ENCODE measurements around the gene FRMD3.

The FRMD3 gene

DNA sequence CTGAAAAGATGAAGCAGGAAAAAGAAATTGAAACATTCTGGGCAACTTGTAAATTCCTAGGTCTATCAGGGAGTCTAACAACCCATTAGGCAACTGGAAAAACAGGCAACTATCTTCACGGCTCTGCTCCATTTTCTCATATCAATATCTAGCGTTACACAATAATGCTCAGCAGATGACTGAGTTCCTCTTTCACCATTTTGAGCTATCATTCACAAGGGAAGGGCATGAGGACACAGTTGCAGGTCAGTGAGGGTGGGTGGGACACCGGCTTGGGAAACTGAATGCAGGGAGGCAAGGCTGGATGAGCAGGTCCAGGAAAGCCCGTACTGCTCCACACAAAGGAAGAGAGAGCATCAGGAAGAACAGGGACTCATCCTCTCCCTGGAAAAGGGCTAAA, 67.0 kb downstream of the FRMD3 start:
- DNase-seq = no peak

DNA sequence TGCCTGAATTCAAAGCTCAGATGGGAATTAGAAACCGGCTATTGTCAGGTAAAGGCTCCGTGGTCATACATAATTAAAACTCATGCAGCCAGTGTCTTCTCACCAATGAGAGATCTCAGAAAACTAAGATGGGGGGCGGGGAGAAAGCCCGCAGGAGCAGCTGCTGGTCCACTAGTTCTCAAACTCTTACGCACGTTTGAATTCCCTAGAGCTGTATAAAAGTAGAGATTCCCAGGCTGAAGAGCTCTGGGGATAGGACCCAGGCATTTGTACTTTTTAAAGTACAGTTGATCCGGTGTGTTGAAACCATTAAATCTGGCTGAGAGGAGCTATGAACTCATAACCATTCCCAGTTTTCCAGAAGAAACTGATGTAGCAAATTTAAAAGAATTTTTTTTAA, 68.5 kb downstream of the FRMD3 start:
- no peak for DNase-seq

DNA sequence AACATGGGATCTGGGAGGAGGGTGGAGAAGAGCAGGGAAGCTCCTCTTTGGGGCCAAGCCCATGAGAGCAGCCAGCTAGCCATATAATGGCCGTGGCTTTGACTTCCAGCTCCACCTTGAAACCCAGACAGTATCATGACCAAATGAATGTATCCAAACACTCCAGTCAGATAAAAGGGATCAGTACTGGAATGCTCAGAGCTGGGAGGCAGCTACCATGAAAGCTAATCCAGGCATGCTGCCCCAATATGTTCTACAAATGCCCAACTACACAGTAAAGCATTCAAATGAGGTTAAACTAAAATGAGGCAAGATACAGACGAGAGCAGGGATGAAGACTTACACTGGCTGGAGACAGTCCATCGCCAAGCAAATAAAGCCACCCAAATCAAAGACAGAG, 69.4 kb downstream of the FRMD3 start:
- no peak for DNase-seq

DNA sequence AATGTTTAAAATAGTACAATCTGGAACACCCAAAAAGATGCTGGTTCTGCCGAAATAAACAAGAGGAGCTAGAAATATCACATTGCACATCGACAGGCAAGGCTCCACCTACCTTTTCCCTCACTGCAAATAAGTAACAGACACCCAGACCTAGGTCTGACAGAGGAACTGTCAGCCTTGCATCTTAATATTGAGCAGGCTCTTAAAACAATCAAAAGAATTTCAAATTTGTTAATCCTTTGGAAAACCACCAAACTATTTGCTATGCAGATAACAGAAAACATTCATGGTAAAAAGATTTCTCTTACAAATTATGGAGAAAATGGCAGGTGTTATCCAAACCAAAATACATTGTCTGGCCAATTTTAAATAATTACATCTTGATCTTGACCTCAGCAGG, 71.3 kb downstream of the FRMD3 start:
- no peak for DNase-seq

DNA sequence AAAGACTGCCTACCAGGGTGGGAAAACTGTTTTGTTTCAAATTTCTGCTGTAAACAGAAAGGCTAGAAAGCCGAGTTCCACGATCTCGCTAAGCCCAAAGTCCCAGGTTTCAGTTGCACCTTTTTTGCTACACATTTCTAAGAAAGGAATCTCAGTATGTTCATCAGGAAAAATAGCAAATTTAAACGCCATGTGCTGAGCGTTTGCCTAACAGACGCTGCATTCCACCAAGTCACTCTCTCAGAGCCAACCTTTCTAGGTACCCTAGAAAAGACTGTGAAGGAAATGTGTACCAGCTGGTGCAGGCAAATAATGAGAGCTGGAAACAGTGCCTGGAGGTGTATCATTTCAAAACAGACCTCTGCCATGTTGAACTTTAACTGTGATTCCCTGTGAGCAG, 71.8 kb downstream of the FRMD3 start:
- DNase-seq = no peak

DNA sequence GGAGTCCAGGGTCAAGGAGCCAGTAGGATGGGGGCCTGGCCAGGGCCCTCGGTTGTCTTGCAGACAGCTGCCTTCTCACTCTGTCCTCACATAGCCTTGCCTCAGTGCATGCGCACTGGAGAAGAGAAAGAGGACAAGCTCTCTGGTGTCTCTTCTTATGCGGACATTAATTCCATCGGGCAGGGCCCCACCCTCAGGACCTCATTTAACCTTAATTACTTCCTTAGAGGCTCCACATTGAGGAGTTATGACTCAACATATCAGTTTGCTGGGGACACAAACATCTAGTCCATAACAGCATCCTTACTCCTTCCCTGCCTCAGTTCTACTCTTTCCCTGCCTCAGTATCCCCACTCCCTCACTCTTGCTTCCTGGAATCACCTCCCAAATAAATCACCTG, 78.4 kb downstream of the FRMD3 start:
- DNase-seq = no peak

DNA sequence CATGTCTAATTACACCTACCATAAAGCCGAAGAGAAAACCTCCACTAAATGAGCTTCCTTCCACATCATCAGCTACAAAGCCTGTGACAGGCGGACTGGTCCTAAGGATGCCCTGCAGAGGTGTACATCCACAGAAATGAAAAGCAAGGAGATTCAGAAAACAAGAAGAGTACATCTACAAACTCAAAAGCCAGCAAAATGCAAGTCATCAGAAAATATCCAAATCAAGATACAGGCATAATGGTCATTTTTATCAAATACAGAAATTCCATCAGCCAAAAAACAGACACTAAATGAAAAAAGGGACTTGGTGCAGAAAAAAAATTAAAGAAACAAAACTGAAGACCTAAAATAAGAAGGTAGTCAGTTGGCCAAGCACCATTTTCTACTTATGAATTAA, 79.7 kb downstream of the FRMD3 start:
- no peak for DNase-seq

DNA sequence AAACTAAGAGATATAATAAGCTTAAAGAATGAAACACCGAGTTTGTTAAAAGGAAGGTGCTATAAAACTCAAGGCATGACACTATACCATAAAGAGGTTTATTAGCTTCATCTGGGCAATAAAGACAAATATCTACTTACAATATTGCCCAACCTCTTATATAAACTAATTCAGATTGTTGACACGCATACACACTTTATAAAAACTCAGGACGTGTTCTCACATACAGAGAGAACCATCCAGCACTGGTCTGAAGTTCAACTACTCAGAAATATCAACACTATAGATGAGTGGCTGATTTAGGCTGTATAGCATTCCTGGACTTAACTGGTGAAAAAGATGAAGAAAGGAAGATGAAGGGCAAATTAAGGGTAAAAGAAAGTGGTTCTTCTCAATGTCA, 81.2 kb downstream of the FRMD3 start:
- no peak for DNase-seq

DNA sequence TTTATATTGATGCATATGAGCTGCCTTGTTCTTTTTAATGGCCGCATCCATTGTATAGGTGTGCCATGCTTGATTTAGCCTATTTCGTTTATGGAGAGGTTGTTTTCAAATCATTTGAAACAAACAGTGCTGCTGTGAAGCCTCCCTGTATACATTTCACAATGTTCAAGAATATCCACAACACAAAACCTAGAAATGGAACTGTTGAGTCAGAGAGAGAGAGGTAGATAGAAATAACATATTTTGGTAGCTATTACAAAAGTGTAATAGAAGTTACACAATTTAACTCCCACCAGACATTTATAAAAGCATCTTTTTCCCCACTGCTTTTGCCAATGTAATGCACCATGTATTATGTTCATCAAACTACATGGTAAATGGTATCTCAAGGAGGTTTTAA, 82.0 kb downstream of the FRMD3 start:
- DNase-seq = no peak

DNA sequence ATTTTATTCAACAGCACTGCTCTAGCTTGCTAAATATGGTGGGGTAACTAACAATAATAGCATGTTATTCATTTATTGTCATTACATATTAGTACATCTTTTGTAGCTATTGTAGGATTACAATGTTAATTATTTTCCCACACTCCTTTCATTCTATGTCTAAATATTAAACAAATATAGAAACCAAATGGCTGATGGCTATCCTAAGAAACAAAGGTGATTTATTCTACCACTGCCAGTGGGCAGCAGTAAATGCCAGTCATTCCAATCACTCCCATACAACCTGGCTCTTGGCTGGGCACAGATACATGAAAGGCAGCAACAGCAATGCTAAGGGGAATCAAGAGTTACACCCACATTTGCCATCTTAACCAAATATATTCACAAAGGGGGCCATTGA, 84.1 kb downstream of the FRMD3 start:
- DNase-seq = no peak

DNA sequence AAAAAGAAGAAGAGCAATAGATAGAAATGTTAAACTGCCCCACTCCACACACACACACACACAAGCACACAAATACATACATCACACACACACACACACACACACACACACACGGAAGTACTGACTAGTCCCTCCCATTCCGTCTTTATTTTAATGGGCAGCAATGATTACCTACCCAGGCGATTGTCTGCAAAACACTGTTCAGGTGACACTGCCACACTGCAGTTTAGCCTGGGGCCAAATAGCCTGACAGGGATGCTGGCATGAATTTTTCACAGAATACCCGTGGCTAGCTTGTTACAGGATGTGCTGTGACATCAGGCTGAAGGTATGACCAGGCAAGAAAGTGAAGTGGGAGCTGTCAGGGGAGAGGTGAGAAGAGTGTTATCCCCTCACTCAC, 86.9 kb downstream of the FRMD3 start:
- no peak for DNase-seq

DNA sequence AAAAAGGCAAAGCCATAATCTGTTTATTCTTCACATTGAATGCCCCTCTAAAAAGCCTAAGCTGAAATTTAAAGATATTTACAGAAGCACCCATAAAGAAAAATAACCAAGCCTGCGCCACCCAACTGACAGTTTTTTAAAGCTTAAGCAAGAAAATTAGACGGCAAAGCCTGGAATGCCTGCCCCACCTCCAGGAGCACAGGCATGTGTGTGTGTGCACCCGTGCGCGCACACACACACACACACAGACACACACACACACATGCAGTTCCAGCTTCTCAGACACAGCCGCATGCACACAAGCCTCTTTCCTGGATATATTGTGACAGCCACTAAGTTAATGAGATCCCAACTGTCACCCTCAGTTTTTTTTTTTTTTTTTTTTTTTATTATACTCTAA, 88.2 kb downstream of the FRMD3 start:
- DNase-seq = no peak

DNA sequence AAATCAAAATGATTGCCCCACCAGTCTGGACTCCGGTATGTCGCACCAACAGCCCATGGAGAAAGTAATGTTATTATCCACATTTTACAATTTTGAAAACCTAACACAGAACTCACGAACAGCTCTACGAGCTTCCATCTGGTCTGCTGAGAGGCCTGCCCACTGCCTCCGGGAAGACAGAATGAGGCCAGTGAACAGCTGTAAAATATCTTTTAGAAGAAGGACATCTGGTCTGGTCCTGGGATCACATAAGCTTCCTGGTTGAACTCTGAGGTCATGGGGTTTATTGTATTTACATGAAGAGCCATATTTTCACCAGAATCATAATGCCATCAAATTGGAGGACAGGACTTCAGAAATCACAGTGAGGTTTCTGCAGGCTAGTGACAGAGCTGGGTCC, 89.0 kb downstream of the FRMD3 start:
- no peak for DNase-seq

DNA sequence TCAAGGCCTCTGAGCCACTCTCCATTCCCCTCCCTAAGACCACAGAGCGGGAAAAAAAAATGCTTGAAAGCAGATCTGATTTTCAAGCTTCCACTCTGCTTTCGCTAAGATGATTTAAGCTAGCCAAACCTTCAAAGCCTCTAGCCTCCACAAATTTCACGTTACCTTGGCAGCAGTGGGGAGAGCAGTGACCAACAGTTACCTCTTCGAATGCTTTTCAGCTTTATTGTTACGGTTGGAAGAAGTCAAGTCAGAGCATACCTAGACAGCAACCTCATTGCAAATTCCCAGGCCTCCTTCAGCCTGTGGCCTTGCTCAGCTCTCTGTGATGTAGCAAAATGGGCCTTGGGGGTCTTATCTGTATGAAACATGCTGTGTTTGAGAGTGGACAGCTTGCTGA, 89.6 kb downstream of the FRMD3 start:
- no peak for DNase-seq

DNA sequence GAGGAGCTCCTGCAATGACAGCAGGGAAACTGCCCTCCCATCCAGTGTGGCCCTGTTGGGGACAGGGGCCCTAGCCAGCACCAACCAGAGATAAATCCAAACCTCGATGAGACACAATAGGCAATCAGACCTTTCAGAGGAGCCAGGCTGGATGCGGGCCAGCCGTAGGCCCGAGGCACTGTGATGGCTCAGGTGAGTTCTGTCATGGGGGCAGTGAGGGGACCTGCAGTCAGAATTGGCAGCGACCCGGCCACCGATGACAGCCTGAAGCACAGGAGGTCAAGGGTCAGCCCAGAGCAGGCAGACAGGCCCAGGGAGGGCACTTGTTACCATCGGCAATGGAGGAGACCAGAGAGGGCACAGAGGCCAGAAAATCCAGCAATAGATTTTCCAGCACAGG, 90.8 kb downstream of the FRMD3 start:
- no peak for DNase-seq

DNA sequence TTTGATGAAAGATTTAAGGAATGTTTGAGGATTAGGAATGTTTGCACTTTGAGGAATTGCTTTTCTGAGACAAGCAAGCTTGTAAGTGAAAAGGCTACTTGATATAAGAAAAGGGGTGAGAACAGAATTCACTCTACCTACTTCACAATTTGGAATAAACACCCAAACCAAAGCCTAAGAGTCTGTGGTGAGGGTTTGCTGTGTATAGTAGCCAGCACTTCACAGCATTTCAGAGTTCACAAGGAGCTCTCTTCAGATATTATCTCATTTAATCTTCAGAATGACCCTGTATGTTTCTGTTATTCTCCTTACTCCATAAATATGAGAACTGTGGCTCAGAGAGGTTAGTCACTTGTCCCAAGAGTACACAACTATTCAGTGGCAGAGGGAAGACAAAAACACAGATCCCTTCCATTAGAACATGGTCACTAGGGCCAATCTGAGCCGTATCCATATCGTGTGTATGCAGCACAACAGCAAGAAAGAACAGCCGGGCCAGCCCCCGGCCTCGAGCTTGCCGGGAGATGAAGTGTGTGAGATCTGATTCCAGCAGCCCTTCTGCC, 92.4 kb downstream of the FRMD3 start:
- DNase-seq = no peak

DNA sequence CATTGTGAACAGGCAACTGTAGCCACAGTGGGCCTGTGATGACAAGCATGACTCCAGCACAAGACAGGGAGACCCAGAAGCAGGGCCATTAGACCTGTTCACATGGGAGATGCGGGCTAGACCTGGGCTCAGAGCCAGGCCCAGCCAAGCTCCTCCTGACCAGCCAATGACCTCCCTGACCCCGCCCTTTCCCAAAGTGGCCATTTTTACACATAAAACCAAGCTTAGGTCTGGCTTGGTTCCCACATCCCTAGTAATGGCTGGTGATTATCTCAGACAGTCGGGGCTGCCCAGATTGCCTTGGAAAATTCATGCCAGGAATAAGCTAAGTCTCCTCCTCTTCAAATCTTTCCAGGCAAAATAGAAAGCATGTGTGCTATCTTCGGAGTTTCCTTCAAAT, 94.1 kb downstream of the FRMD3 start:
- no peak for DNase-seq

DNA sequence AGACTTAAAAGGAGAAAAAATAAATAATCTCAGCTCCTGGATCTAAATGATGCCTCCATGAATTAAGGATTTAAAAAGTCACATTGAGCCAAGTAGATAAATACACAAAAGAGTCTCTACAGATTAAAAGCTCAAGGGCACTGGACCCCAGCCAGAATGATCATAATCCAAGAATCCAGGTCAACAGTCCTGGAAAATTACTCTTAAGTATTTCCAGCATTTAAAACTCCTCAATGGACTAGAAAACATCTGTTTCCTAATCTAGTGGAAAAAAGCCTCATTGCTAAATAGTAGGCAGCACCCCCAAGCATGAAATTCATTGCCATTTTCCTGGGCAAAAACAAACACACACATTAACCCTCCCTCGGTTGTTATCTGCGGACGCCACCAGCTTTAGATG, 96.8 kb downstream of the FRMD3 start:
- DNase-seq = no peak

DNA sequence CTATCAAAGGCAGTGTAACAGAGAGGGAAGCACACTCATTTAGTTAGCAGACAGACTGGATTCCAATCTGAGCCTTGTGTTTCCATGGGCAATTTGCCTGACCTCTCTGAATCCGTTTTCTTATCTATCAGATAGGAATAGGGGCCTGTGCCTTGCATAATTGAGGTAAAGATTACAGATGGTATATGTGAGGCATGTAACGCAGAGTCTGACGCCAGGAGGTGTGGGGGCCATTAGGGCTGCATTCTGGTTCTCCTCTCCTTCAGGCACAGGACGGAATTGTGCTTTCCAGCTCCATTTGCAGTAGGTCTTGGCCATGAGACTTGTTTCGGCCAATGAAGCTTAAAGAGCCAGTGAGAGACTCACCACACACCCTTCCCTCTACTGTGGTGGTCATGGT, 97.6 kb downstream of the FRMD3 start:
- DNase-seq = no peak

DNA sequence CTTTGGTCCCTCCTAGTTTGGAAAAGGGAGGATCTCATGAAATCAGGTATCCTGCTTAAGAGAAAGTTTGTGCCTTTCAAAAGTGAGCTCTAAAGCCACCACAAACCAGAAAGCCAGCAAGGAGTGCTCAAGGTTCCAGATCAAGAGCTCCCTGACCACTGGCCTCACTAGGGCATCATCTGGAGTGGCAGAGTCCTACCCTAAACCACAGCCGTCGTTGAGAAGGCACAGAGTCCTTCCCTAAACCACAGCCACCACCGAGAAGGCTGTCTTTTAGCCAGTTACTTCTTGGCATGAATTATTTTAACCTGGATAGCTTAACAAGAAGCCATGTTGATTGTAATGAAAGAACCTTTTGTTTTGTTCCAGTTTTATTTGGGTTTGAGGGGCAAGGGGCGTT, 102.9 kb downstream of the FRMD3 start:
- DNase-seq = no peak

DNA sequence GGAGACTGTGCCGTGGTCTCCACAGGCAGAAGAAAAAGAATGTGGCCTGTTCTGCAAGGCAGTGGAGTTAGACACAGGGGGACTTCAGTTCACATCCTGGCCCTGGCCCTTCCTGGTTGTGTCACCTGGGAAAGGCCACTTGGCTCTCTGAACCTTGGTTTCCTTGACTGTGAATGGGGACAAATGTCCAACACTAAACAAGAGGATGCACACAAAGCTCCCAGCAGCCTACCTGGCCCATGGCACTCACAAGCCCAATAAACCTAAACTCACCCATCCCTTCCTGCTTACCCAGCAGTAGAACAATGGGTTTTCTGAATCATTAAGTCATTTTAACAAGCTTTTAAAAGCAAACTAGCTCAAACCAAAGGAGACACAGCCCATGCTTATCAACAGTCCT, 103.9 kb downstream of the FRMD3 start:
- no peak for DNase-seq

DNA sequence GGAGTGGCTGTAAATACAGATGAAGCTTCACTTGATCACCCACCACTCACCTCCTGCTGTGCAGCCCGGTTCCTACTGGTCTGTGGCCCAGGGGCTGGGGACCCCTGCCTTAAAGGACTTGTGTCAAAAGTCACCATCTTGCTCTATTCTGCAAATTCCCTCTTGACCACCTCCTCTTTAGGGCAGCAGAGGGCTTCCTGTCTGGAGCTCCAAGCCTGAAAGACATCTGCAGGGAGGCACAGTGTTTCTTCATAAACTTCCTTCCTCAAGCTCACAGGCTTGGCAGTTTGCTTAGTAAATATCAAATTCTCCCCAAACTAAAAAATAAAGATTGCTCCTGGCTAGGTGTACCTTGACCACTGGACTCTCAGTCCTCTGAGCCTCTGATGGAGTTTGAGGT, 104.4 kb downstream of the FRMD3 start:
- no peak for DNase-seq

DNA sequence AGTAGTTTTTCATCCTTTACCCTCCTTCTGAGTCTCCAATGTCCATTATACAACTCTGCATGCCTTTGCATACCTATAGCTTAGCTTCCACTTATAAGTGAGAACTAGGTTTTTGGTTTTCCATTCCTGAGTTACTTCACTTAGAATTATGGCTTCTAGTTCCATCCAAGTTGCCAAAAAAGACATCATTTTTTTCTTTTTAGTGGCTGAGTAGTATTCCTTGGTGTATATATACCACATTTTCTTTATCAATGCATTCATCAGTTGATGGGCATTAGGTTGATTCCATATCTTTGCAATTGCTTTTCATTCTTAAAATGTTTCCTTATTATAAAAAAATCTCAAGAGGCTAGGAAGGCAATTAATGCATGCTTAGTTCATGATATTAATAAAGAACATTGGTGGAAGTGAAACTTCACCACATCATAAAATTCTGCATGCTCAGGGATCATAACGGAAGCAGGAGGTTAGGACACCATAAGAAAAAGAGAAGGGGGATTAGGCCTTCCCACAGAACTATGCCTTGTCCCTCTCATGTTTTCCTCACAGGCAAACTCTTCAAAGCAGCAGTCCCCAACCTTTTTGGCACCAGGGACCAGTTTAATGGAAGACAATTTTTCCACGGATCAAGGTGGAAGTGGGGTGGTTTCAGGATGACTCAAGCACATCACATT, 105.2 kb downstream of the FRMD3 start:
- no peak for DNase-seq

DNA sequence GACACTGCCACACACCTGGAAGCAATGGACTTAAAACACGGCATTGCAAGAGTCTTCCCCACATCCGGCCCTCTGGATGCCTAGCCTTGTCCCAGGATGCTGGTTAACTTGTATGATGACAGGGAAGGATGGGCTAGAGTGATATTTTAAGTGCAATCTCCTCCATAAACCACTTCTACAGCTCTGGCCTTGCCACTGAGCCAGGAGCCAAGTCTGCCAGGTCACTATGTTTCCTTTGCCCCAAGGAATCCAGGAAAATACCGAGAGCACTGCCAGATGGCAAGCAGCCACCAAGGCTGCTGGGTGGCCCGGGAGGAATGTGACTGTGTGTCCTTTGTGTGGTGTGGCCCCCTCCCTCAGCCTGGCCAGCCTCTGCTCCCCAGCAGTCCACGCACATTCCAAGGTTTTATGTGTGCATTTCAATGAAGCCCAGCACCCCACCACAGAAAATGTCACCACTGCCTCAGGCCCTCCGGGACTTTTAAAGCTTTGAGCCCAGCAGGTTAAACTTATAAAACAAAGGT, 106.0 kb downstream of the FRMD3 start:
- DNase-seq = no peak

All from CD4-positive, alpha-beta T cell treated with Interleukin-4 for 4 hours (primary cell).